HG03280 (cell line): ENCODE results near the gene UGT1A9.
"Not testable (repeated sequence)": the region's sequence is repeated elsewhere in the genome, so short reads cannot be mapped to it uniquely, and the experiment has no call there.

Experiments
- ATAC-seq: cut with Tn5 transposase; IDR thresholded peaks from one replicate; pipeline ENCODE4 v1.9.1; 2021; ENCODE audit warnings: mild to moderate bottlenecking, moderate library complexity; ENCODE audit not compliant: unreplicated experiment

UGT1A9 gene

DNA sequence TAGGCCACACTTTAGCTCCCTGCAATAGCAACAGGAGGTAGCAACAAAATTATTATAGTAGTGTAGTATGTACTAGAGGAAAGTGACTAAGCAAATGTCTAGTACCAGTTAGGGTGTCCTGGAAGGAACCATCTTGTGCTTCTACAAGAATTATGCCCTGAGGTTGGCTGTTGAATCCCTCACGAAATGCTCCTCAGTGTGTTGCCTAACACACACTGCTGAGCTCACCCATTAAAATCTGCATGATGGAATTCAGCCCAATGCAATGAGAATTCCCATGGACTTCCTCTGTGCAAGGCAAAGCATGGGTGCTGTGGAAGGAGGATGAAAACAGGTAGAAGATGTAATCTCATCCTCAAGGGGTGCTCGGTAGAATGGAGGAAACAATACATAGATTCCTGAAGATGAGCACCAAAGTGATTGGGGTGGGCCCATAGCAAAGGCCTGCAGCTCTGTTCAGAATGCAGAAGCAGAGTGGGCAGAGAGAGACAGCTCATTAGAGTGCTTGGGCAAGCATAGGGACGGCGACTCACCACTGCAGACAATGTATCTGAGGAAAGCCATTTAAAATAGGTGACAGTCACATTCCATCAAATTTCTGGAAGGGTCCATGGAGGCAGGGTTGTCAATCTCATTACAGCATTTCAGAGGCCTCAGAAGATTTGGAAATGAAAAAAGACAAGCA, 8.8 kb downstream of the UGT1A9 start:
- ATAC-seq = no peak

DNA sequence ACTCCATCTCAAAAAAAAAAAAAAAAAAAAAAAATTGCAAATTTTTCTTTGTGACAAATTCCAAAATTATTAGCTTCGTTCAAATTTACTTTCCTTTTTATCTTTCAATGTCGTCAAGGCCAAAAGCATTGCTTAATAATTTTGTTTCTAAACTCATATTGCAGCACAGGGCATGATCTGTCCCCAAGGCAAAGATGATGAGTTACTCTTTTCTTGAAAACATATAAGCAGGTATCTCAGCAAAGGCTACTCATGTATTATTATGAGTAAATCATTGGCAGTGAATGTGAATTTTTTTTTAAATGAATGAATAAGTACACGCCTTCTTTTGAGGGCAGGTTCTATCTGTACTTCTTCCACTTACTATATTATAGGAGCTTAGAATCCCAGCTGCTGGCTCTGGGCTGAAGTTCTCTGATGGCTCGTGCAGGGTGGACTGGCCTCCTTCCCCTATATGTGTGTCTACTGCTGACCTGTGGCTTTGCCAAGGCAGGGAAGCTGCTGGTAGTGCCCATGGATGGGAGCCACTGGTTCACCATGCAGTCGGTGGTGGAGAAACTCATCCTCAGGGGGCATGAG, 9.9 kb downstream of the UGT1A9 start, which contains the start of gene UGT1A7:
Gene UGT1A7, plus strand, starts transcription at position 381 of the 579 bp plus-strand sequence. Its CDS starts 37 bp downstream, at position 418.
- no peak for ATAC-seq

DNA sequence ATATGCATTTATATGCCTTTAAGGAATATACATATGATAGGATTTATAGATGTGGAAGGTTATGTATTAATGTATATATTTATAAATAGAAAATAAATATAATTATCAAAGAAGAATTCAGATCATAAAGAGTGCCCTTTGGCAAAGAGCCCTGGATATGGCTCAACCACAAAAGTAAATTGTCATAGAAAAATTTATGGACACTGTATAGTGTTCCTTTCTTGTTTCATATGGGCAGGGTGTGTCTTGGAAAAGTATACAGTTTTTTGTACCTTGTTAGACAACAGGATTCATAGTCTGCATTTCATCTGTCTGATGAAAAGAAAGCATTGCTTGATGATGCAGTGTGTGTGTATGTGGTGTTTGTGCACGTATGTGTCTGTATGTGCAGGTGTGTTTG, 12.9 kb downstream of the UGT1A9 start:
- no peak for ATAC-seq

DNA sequence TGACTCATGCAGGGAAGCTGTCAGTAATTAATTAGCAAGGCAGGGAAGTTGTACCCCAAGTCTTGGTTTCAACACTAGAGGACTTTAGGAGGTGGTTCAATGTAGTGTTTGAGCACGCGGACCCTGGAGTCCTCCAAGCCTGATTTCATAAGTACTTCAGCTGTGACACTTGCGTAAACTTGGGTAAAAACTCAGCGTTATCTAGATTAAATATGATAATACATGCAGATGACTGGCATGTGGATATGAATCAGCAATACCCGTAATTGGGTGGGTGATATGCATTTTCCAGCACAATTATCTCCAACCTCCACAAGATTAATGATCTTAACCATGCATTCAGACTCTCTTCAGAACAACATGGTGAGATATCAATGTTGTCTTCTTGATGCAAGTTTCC, 15.2 kb downstream of the UGT1A9 start:
- ATAC-seq = no peak

DNA sequence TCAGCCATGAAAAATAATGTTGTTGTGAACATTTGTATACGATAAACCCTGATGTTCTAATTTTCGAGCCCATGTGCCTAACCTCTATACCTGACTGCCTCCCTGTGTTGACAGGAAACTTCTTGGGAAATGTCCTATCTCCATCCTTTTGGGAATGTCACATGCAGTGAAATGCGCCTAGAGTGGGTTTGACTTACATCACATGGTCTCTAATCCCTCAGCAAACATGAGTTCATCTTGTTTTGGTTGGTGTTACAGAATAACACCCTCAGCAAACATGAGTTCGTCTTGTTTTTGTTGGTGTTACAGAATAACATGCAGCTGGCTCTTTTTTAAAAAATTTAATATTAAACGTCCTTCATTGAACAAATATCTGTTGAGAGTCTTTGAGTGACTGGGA, 16.6 kb downstream of the UGT1A9 start:
- no peak for ATAC-seq

DNA sequence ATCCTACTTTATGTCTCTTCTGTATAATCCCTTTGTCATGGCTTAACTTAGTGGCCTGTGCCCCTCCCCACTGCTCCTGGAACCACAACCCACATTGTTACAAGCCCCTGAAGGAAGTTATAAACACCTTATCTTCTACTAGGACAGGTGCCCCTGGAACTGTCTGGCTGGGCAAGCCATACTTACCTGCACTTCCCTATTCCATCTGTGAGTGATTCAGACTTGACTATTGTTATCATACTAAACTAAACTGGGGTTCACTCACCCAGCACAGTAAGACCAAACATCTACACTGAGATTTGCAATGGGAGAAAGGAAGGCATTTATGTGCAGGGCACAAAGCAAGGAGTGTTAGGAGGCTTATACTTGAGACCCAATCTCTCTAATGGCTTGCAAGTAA, 17.3 kb downstream of the UGT1A9 start:
- ATAC-seq = no peak

DNA sequence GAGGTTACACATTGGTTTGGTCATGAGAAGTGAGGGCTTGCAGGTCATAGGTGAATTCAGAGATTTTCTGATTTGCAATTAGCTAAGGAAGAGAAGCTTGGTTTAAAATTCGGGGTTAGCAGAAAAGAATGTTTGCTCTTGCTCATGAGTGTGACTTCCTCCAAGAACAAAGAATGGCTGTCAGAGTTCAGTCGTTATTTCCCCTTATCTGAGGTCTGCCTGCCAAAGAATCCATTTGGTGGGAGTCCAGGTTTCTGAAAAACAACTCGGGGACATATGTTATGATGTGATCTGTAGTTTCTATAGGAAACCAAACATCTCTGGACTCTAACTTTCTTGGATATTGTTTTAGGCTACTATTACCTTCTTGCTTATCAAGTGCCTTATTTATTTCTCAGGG, 17.8 kb downstream of the UGT1A9 start:
- ATAC-seq = no peak

DNA sequence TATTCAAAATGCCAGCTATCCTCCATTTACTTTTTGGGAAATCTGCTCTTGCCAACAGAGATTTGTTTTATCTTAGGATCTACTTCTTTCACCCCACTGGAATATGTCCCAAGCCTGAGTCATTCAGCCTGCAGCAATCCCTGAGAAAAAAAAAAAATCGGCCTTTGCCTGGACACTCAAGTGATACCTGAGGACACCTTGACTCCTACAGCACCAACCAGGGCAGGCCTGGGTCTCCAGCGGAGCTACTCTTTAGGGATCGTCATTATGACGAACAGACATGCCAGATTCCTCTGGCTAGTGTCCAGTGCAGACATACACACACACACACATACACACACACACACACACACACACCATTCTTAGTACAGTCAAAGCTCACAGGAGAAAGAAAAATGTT, 18.7 kb downstream of the UGT1A9 start:
- no peak for ATAC-seq

DNA sequence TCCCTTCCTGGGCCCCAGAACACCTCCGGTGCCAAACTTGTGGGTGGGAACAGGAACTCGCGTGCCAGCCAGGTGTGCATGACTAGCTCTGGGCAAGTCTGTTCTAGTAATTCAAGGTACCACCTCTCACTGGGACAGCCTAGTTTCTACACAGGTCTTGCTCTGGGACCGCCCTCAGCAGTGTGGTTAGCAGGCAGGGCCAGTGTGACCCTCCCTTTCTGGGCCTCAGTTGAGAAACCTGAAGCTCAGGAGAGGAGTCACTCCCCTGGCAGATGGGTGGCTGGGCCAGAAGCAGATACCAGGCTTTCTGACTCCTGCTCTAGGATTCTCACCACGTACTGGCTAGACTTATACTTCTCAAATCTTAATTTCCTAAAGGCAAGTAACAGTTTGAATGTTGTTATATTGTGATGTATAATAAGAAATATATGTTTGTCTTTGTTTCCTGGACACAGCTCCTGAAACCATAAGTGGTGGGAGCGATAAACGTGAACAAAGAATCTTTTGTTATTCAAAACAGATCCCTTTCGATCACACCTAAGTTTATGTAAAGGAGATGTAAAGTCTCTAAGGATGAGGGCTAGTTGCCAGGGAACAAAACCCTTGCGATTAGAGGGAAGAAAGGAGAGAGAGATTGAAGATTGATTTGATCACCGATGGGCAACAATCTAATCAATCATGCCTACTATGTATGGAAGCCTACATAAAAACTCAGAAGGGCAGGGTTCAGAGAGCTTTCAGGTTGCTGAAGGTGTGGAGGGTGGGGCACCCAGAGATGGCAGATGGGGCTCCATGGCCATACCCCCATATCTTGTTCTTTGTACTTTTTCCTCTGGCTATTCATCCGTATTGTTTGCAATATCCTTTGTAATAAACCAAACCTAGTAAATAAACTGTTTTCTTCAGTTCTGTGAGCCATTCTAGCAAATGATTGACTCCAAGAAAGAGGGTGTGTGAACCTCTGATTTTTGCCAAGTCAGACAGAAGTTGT, 20.0 kb downstream of the UGT1A9 start:
- ATAC-seq = no peak

DNA sequence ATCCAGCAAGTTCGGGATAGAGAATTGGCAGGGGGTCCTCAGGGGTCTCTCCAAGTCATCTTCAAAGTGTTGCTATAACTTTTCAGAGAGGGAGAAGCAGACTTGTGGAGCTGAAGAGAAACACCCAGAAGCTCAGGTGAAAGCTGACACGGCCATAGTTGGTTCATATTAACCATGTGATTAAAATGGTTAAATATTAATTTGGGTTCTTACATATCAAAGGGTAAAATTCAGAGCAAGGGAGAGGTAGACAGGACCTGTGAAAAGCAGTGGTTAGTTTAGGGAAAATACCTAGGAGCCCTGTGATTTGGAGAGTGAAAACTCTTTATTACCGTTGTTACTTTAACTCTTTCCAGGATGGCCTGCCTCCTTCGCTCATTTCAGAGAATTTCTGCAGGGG, 20.9 kb downstream of the UGT1A9 start, which contains the start of gene UGT1A6:
Gene UGT1A6, plus strand, starts transcription at position 243 of the 400 bp plus-strand sequence. Its CDS starts 115 bp downstream, at position 358.
- ATAC-seq = no peak

DNA sequence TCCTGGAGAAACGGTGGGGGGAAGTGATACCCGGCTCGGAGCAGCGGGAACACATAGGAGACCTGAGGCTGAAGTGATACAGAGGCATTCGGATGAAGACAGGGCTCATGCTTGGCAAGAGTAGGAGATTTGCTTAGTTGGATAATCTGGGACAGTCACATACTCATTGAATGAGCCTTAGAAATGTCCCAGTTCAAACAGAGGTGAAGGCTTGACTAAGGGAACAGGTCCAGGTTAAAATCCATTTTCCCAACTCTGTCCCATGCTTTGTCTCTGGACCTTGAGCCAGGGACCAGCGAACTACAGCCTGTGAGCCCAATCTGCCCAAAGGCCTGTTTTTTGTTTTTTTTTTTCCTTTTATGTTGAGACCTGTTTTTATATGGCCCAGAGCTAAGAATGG, 22.3 kb downstream of the UGT1A9 start:
- no peak for ATAC-seq

DNA sequence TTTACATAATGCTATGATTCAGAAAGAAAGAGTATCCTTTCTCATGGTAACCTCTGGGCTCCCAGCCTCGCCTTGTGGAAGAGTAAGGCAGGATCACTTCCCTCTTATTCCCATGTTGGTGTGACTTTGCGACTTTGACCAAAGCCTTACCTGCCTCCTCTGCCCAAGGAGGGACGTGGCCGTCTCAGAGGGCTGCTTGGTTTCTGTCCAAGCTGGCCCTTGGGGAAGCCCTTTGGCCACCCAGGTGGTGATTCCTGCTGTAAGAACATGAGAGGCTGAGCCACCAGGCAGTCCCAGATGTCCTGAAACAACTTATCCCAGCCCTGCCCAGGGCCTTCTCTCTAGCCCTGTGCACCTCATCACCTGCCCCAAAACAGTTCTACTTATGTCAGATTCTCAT, 27.0 kb downstream of the UGT1A9 start:
- ATAC-seq = no peak

DNA sequence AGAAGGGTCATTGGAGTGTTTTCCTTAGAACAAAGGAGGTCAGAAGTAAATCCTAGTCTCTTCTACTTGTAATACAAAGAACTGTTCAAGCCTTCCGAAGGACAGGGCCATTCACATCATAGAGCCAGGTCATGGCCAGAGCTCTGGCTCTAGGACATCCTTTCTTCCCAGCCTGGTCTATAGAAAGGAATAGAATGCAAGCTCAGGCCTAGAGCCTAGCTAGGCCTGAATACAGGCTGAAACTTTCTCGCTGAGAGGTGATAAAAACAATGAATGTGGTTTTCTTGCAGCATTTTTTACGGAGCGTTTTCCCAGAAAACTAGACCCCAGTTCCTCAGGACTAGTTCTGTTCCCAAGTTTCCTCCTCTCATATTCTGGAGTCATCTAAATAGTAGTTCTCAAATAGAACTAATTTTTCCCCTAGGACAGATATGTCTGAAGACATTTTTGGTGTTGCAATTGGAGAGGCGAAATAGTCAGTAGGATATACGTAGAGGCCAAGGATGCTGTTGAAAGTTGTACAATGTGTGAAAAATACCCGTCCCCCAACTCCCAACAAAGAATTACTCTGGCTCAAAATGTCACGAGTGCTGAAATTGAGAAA, 27.8 kb downstream of the UGT1A9 start:
- no peak for ATAC-seq

DNA sequence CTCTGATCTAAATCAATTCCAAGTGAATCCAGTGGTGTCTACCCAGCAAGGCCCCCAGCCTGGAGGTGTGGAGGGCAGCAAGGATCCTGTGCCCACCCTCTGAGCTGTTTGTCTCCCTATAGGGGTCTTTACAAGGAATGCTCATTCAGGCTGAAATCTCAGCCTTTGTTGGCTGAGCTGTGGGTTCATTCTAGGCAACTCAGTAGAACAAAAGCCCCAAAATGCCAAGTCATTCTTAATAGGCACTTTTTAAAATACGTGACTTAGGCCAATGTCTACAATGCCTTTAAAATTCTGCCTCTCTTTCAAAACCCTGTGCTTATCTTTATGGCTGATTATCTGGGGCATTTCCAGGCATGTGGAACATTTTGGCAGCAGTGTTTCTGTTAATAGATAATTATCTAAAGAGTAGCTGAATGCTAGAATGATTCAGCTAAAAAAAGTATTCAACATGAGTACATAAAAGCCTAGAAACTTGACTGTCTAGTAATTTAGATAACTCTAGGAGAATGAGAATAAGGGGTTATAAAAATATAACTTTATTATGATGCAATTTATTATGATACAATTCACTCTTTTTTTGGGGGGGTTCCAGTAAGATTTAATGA, 28.4 kb downstream of the UGT1A9 start:
- no peak for ATAC-seq

DNA sequence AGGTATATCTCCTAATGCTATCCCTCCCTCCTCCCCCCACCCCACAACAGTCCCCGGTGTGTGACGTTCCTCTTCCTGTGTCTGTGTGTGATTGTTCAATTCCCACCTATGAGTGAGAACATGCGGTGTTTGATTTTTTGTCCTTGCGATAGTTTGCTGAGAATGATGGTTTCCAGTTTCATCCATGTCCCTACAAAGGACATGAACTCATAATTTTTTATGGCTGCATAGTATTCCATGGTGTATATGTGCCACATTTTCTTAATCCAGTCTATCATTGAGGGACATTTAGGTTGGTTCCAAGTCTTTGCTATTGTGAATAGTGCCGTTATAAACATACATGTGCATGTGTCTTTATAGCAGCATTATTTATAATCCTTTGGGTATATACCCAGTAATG, 29.1 kb downstream of the UGT1A9 start:
- not testable (repeated sequence) for ATAC-seq

DNA sequence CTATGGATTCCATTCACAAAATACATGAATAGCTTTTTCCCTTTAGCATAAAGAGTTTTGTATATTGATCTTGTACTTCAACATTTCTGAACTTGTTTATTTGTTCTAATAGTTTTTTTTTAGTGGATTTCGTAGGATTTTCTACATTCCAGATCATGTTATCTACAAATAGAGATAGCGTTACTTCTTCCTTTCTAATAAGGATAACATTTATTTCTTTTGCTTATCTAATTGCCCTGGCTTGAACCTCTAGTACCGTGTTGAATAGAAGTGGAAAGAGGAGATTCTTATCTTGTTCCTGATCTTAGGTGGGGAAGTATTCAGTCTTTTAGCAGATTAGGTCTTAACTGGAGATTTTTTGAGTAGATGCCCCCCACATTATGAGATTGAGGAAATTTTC, 30.5 kb downstream of the UGT1A9 start:
- ATAC-seq = no peak

DNA sequence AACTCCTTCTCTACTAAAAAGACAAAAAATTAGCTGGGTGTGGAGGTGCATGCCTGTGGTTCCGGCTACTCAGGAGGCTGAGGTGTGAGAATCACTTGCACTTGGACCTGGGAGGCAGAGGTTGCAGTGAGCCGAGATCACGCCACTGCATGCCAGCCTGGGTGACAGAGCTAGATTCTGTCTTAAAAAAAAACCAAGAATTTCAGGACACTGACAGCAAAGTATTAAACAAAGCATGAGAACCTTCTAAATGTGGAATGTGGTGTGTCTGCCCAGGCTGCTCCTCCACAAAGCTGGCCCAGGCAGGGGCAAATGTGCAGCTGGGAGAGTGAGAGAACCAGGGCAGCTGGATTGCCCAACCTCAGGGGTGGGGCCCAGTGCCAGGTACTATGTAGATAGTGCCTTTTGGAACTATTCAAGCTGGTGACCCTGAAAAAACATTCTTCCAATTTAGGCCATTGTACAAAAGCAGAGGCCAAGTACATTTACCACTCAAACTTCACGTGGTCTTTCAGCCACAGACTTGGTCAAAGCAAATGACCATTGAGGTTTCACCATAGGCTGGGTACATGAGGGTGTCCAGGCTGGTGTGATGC, 34.3 kb downstream of the UGT1A9 start:
- ATAC-seq = no peak

DNA sequence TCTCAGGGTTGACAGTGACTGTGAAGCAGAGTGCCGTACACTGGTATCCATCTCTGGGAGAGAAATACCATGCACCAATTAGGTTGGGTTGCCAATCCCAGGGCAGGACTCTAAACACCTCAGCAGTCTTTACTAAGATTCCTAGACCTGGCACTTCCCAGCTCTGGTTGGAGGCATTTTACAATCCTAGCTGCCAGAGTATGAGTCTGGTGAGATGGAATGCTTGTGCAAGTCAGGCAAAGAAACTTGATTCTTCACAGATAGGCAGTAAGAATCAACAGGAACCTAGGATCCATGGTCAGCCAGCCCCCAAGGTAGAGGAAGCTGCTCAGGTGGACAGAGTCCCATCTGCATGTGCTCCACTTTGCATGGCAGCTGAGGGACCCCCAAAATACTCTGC, 35.0 kb downstream of the UGT1A9 start:
- no peak for ATAC-seq

DNA sequence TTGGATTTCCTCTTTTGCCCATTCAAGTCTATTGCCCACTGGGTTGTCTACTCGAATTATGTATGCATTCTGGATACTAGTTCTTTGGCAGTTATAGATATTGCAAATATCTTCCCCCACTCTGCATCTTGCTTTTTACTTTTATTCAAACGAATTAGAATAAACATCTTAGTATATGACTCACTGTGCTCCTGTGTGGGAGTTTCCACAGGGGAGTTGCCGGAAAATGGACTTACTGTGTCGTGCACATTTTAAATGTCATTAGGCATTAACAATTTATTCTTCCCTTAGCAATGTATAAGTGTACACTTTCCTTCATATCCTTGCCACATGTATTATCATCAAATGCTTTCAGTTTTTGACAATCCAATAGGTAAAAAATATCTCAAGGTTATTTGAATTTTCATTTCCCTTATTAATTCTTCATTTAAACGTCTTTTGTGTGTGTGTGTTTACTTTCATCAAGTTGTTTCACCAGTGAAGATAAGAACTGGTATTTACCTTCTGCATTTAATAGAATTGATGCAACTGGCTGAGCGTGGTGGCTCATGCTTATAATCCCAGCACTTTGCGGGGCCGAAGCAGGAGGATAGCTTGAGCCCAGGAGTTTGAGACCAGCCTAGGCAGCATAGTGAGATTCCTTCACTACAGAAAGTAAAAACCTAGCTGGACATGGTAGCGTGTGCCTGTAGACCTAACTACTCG, 36.4 kb downstream of the UGT1A9 start:
- no peak for ATAC-seq

DNA sequence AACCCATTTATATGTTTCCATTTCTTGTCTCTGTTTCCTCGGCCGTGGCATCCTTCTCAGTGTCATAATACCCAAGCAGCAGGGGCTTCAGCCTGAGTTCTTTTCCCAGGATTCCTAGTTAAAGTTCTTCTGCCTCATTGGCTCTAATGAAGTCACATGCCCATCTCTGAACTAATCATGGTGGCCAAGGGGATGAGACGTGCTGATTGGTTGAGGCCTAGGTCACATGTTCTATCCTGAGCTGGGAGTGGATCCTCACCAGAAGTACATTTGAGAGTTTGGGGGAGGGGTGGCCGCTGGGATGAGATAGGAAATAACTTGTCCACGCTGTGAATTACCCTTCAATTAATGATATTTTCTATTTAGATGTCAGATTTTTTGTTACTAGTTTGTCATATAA, 37.2 kb downstream of the UGT1A9 start:
- no peak for ATAC-seq
